ENCODE data around the gene NFX1.
"Not testable (repeated sequence)": the region's sequence is repeated elsewhere in the genome, so short reads cannot be mapped to it uniquely, and the experiment has no call there.

The NFX1 gene

GRCh38 chr9:33350310-33350709 lies 60.0 kb downstream of the NFX1 start:
- no peaks in the 10 kb centered on the region for H3K9me3 Mint-ChIP-seq
- peaks cover 16% of the 10 kb centered on the region for H3K4me1 Mint-ChIP-seq
- H3K4me3 Mint-ChIP-seq = no peak overlapping the region
- no peaks in the 10 kb centered on the region for H3K27me3 Mint-ChIP-seq
- H3K36me3 Mint-ChIP-seq = peaks cover 25% of the 10 kb centered on the region
- H3K27ac Mint-ChIP-seq = no peak overlapping the region

- peaks cover 16% of the 10 kb centered on the region for H3K4me1 Mint-ChIP-seq
- H3K4me3 Mint-ChIP-seq = no peak overlapping the region
- H3K27ac Mint-ChIP-seq = no peak overlapping the region
- H3K36me3 Mint-ChIP-seq = peaks cover 28% of the 10 kb centered on the region
- no peaks in the 10 kb centered on the region for H3K9me3 Mint-ChIP-seq
- H3K27me3 Mint-ChIP-seq = no peaks in the 10 kb centered on the region
Observed at GRCh38 chr9:33351547-33351946, 61.2 kb downstream of the NFX1 start.

GRCh38 chr9:33354651-33355211 lies 64.4 kb downstream of the NFX1 start:
- no peaks in the 10 kb centered on the region for H3K9me3 Mint-ChIP-seq
- H3K27me3 Mint-ChIP-seq = no peaks in the 10 kb centered on the region

GRCh38 chr9:33355933-33356332 lies 65.6 kb downstream of the NFX1 start:
- Mint-ChIP-seq H3K4me3 (no peak overlapping the region), H3K27me3 (no peaks in the 10 kb centered on the region), H3K9me3 (no peaks in the 10 kb centered on the region), H3K36me3 (peaks cover 14% of the 10 kb centered on the region), H3K4me1 (peaks cover 16% of the 10 kb centered on the region), H3K27ac (no peak overlapping the region)

More at GRCh38 chr9:33354651-33355211, 64.4 kb downstream of the NFX1 start:
- H3K36me3 Mint-ChIP-seq = peaks cover 10% of the 10 kb centered on the region
- no peak overlapping the region for H3K27ac Mint-ChIP-seq
- H3K4me3 Mint-ChIP-seq = no peak overlapping the region
- peaks cover 16% of the 10 kb centered on the region for H3K4me1 Mint-ChIP-seq

GRCh38 chr9:33358641-33359040 lies 68.3 kb downstream of the NFX1 start:
- Mint-ChIP-seq H3K36me3 (peaks cover 13% of the 10 kb centered on the region), H3K4me1 (peaks cover 13% of the 10 kb centered on the region)
- H3K9me3 Mint-ChIP-seq, H3K4me3 Mint-ChIP-seq, H3K27me3 Mint-ChIP-seq, H3K27ac Mint-ChIP-seq: not testable (repeated sequence)

GRCh38 chr9:33364127-33364526 lies 73.8 kb downstream of the NFX1 start:
- Mint-ChIP-seq H3K27me3 (no peaks in the 10 kb centered on the region), H3K4me1 (no peaks in the 10 kb centered on the region), H3K36me3 (peaks cover 7% of the 10 kb centered on the region), H3K9me3 (no peaks in the 10 kb centered on the region), H3K4me3 (no peak overlapping the region), H3K27ac (no peak overlapping the region)

GRCh38 chr9:33364814-33365213 lies 74.5 kb downstream of the NFX1 start:
- H3K4me3 Mint-ChIP-seq, H3K27ac Mint-ChIP-seq, H3K9me3 Mint-ChIP-seq, H3K36me3 Mint-ChIP-seq, H3K4me1 Mint-ChIP-seq, H3K27me3 Mint-ChIP-seq: not testable (repeated sequence)

GRCh38 chr9:33366979-33367480 lies 76.7 kb downstream of the NFX1 start:
- Mint-ChIP-seq H3K27ac (no peak overlapping the region), H3K9me3 (no peaks in the 10 kb centered on the region), H3K27me3 (no peaks in the 10 kb centered on the region), H3K36me3 (peaks cover 8% of the 10 kb centered on the region), H3K4me1 (no peaks in the 10 kb centered on the region), H3K4me3 (no peak overlapping the region)

GRCh38 chr9:33372900-33373299 lies 82.6 kb downstream of the NFX1 start:
- Mint-ChIP-seq H3K36me3 (peaks cover 5% of the 10 kb centered on the region), H3K4me3 (no peak overlapping the region), H3K27ac (peak overlapping the region; percentile 36), H3K4me1 (peaks cover 15% of the 10 kb centered on the region), H3K27me3 (no peaks in the 10 kb centered on the region), H3K9me3 (no peaks in the 10 kb centered on the region)

- Mint-ChIP-seq H3K4me1 (peaks cover 15% of the 10 kb centered on the region), H3K36me3 (peaks cover 5% of the 10 kb centered on the region), H3K27ac (no peak overlapping the region), H3K4me3 (no peak overlapping the region), H3K9me3 (no peaks in the 10 kb centered on the region), H3K27me3 (no peaks in the 10 kb centered on the region)
Observed at GRCh38 chr9:33374190-33374589, 83.9 kb downstream of the NFX1 start.

- Mint-ChIP-seq H3K36me3 (peaks cover 5% of the 10 kb centered on the region), H3K4me1 (peaks cover 15% of the 10 kb centered on the region), H3K4me3 (peak overlapping the region; percentile 52), H3K9me3 (no peaks in the 10 kb centered on the region), H3K27ac (no peak overlapping the region), H3K27me3 (no peaks in the 10 kb centered on the region)
Observed at GRCh38 chr9:33374634-33375237, 84.4 kb downstream of the NFX1 start.

GRCh38 chr9:33375238-33375840 lies 85.0 kb downstream of the NFX1 start:
- Mint-ChIP-seq H3K27me3 (no peaks in the 10 kb centered on the region), H3K27ac (no peak overlapping the region), H3K9me3 (no peaks in the 10 kb centered on the region), H3K36me3 (peaks cover 3% of the 10 kb centered on the region), H3K4me3 (peak overlapping the region; percentile 52), H3K4me1 (peaks cover 15% of the 10 kb centered on the region)

- Mint-ChIP-seq H3K4me1 (peaks cover 15% of the 10 kb centered on the region), H3K9me3 (no peaks in the 10 kb centered on the region), H3K27ac (no peak overlapping the region), H3K36me3 (peaks cover 3% of the 10 kb centered on the region), H3K4me3 (no peak overlapping the region), H3K27me3 (no peaks in the 10 kb centered on the region)
Observed at GRCh38 chr9:33375841-33376321, 85.6 kb downstream of the NFX1 start.

- no peak overlapping the region for H3K27ac Mint-ChIP-seq
- no peaks in the 10 kb centered on the region for H3K27me3 Mint-ChIP-seq
- H3K4me3 Mint-ChIP-seq = no peak overlapping the region
- no peaks in the 10 kb centered on the region for H3K9me3 Mint-ChIP-seq
- H3K4me1 Mint-ChIP-seq = peaks cover 15% of the 10 kb centered on the region
- no peaks in the 10 kb centered on the region for H3K36me3 Mint-ChIP-seq
Observed at GRCh38 chr9:33377089-33377715, 86.9 kb downstream of the NFX1 start.

- H3K9me3 Mint-ChIP-seq = no peaks in the 10 kb centered on the region
- H3K27me3 Mint-ChIP-seq = no peaks in the 10 kb centered on the region
- H3K4me1 Mint-ChIP-seq = peaks cover 15% of the 10 kb centered on the region
- no peaks in the 10 kb centered on the region for H3K36me3 Mint-ChIP-seq
- H3K4me3 Mint-ChIP-seq = no peak overlapping the region
- no peak overlapping the region for H3K27ac Mint-ChIP-seq
Observed at GRCh38 chr9:33378121-33378795, 87.9 kb downstream of the NFX1 start.
